HepG2 (cell line): ENCODE measurements around the gene TUBGCP4. TPM values are rescaled to one million over a fixed set of nuclear protein-coding genes. Genes with fewer than 3 reads are reported as not detected.

Source experiments
- AKNA ChIP-seq: sonication (generic); formaldehyde crosslinking; IDR thresholded peaks from 2 replicates; pipeline ENCODE4 v1.4.0; 2020; ENCODE audit warnings: missing genetic modification reagents, borderline replicate concordance
- CENPX ChIP-seq: sonication (generic); formaldehyde crosslinking; IDR thresholded peaks from 2 replicates; pipeline ENCODE4 v1.9.0; 2021; ENCODE audit warnings: mild to moderate bottlenecking, missing genetic modification reagents, moderate library complexity
- GMEB1 ChIP-seq: sonication (generic); formaldehyde crosslinking; IDR thresholded peaks from 2 replicates; pipeline ENCODE4 v1.5.1; 2020; ENCODE audit warnings: missing genetic modification reagents, mild to moderate bottlenecking, borderline replicate concordance
- HNRNPUL1 ChIP-seq: fragments of 200-400 bp; formaldehyde crosslinking; IDR thresholded peaks from 2 replicates; pipeline ENCODE4 v1.6.1; 2017; ENCODE audit warnings: low read depth, mild to moderate bottlenecking, low read length, moderate library complexity
- MATR3 ChIP-seq: sonication (generic); formaldehyde crosslinking; IDR thresholded peaks from 2 replicates; pipeline ENCODE4 v1.4.0; 2020; ENCODE audit warnings: missing genetic modification reagents
- MBD4 ChIP-seq: IDR thresholded peaks from 2 replicates; pipeline ENCODE4 v1.6.1; 2012; ENCODE audit warnings: low read length, inconsistent platforms, borderline replicate concordance
- PHF21A ChIP-seq: sonication (generic); formaldehyde crosslinking; IDR thresholded peaks from 2 replicates; pipeline ENCODE4 v1.5.0; 2020; ENCODE audit warnings: mild to moderate bottlenecking, missing genetic modification reagents
- POLR2G ChIP-seq: fragments of 200-400 bp; formaldehyde crosslinking; IDR thresholded peaks from 2 replicates; pipeline ENCODE4 v1.6.1; 2018; ENCODE audit warnings: mild to moderate bottlenecking, low read depth, low read length, moderate library complexity
- SETDB1 ChIP-seq: sonication (generic); formaldehyde crosslinking; IDR thresholded peaks from 2 replicates; pipeline ENCODE4 v1.5.1; 2020; ENCODE audit warnings: missing genetic modification reagents, mild to moderate bottlenecking, borderline replicate concordance
- TOE1 ChIP-seq: sonication (generic); formaldehyde crosslinking; IDR thresholded peaks from 2 replicates; pipeline ENCODE4 v1.4.0; 2020; ENCODE audit warnings: mild to moderate bottlenecking, missing genetic modification reagents
- ZEB1 ChIP-seq: IDR thresholded peaks from 2 replicates; pipeline ENCODE4 v1.6.1; 2012; ENCODE audit warnings: mild to moderate bottlenecking, low read depth, inconsistent platforms; ENCODE audit not compliant: insufficient replicate concordance
- ZNF143 ChIP-seq: sonication (generic); formaldehyde crosslinking; IDR thresholded peaks from 2 replicates; pipeline ENCODE4 v1.4.0; 2020; ENCODE audit warnings: missing genetic modification reagents
- ZNF20 ChIP-seq: sonication (generic); formaldehyde crosslinking; IDR thresholded peaks from 2 replicates; pipeline ENCODE4 v1.4.0; 2020; ENCODE audit warnings: mild to moderate bottlenecking, moderate library complexity, missing genetic modification reagents
- ZNF232 ChIP-seq: sonication (generic); formaldehyde crosslinking; IDR thresholded peaks from 2 replicates; pipeline ENCODE4 v1.4.0; 2020; ENCODE audit warnings: missing genetic modification reagents, borderline replicate concordance
- ZNF234 ChIP-seq: sonication (generic); formaldehyde crosslinking; conservative IDR thresholded peaks from 2 replicates; pipeline ENCODE4 v1.5.1; 2020; ENCODE audit warnings: mild to moderate bottlenecking, missing genetic modification reagents
- ZNF354B ChIP-seq: sonication (generic); formaldehyde crosslinking; IDR thresholded peaks from 2 replicates; pipeline ENCODE4 v1.8.0; 2022; ENCODE audit warnings: mild to moderate bottlenecking, missing genetic modification reagents
- ZNF382 ChIP-seq: sonication (generic); formaldehyde crosslinking; IDR thresholded peaks from 2 replicates; pipeline ENCODE4 v1.5.0; 2020; ENCODE audit warnings: missing genetic modification reagents, mild to moderate bottlenecking, borderline replicate concordance
- ZNF562 ChIP-seq: sonication (generic); formaldehyde crosslinking; IDR thresholded peaks from 2 replicates; pipeline ENCODE4 v1.8.0; 2022; ENCODE audit warnings: missing genetic modification reagents, borderline replicate concordance
- ZNF7 ChIP-seq: IDR thresholded peaks from 2 replicates; pipeline ENCODE4 v1.6.1; 2016; ENCODE audit warnings: missing biosample characterization, missing genetic modification reagents
- polyA plus RNA-seq, 8 experiments: library from polyadenylated mRNA; depleted of rRNA in 3 of 8; stranded (reverse) in 7 of 8; unstranded in 1 of 8; fragments of >200 nt; fragmentation: Illumina TruSeq in 4 of 8; extraction: Trizol in 4 of 8; gene quantifications; 2 replicates each; pipeline versions ENCODE4 v1.2.1 to v1.2.3, GENCODE V29; 2011 to 2016; ENCODE audit warnings: low read depth in 4 of 8, missing spikeins in 1 of 8, mixed read lengths in 1 of 8; ENCODE audit not compliant: insufficient read depth in 1 of 8
- total RNA-seq, 5 experiments: library from RNA; depleted of rRNA; stranded (reverse); fragments of >200 nt; fragmentation: Illumina TruSeq; extraction: Trizol; gene quantifications; 2 replicates each; pipeline ENCODE4 v1.2.3, GENCODE V29; 2016; ENCODE audit warnings: low read depth in 1 of 5
- TF ChIP-seq, protein P1 (sequence below): sonication (generic); formaldehyde crosslinking; IDR thresholded peaks from 2 replicates; pipeline ENCODE4 v1.4.0; 2020; ENCODE audit warnings: mild to moderate bottlenecking, missing genetic modification reagents
- TF ChIP-seq, protein P2 (sequence below): sonication (generic); formaldehyde crosslinking; IDR thresholded peaks from 2 replicates; pipeline ENCODE4 v1.8.1; 2023; ENCODE audit warnings: mild to moderate bottlenecking, moderate library complexity, missing genetic modification reagents

Gene TUBGCP4
- total and polyA plus RNA-seq, 2 of the 13 experiments (the other 11 are each of a cell fraction or from before 2014, with no cell fraction given): 15.0 to 20.5 TPM

DNA sequence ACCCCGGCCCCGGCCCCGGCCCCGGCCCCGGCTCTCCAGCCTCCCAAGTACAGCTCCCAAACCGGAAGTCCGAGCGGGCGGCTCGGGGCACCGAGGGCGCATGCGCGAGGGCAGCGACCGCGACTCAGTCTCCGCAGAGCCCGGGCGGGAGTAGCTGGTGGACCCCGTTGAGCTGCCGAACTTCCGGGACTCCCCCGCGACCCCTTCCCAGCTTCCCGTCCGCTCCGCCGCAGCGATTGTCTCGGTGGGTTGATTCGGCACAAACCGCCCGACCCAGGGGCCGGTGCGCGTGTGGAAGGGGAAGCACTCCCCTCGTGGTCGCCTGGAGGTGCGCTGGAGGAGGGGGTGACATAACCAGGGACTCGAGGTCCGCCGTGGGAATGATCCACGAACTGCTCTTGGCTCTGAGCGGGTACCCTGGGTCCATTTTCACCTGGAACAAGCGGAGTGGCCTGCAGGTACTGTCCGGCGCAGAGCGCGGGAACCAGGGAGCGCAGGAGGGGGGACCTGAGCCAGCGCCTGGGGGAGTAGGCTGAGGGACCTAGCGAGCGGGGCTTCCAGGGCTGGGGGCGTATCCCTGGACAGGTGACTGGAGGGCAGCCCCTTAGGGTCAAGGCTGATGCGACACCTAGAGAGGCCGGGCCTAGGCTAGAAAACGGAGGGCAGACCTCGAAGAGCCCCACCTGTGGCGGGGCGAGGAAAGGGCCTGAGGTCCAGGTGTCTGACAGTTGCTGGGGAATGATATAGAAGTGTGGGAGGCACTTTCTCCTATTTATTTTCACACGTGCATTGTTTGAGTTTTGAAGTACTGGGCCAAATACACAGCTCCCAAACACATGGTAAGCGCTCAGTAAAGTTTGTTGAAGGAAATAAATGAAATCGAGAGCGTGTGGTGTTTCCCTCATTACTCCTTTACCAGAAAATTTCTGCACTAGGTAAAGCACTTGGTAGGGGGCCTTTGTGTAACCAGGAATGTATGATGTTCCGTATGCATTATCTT is at the start of gene TUBGCP4, which contains the start of gene ZSCAN29 (continued):
- TF ChIP-seq AKNA (CRISPR knock-in tag): no peak
- peak; percentile 41 for TF ChIP-seq ZEB1
- TF ChIP-seq, protein P1, sequence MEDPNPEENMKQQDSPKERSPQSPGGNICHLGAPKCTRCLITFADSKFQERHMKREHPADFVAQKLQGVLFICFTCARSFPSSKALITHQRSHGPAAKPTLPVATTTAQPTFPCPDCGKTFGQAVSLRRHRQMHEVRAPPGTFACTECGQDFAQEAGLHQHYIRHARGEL (CRISPR knock-in tag): peak; percentile 80
- TF ChIP-seq, protein P2, sequence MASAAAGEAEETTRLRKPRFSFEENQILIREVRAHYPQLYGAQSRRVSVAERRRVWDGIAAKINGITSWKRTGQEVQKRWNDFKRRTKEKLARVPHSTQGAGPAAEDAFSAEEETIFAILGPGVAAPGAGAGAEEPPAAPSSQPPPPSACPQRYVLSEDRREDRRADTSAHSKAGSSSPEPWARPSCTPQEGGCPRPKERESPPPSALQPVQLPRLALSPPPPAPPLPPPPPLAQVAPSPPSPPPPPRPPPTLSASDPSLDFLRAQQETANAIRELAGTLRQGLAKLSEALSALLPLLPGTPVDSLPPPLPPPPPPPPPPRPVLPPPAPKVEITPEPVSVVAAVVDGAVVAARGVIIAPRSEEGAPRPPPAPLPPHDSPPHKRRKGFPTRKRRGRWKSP (CRISPR knock-in tag): no peak; the same call in 1 of the 2 replicates
- TF ChIP-seq TOE1 (CRISPR knock-in tag): no peak
- peak; percentile 89 for TF ChIP-seq POLR2G
- TF ChIP-seq MATR3 (CRISPR knock-in tag): no peak
- TF ChIP-seq CENPX (CRISPR knock-in tag): no peak
- TF ChIP-seq ZNF232 (CRISPR knock-in tag): 0 out of 2 replicates have a peak, but pooled peaks have one; percentile 26
- no peak for TF ChIP-seq MBD4
- no peak for TF ChIP-seq ZNF20 (CRISPR knock-in tag)
- TF ChIP-seq ZNF7 (CRISPR knock-in tag): no peak
- TF ChIP-seq ZNF234 (CRISPR knock-in tag): no peak
- no peak for TF ChIP-seq SETDB1 (CRISPR knock-in tag)
- TF ChIP-seq ZNF354B: no peak
- TF ChIP-seq HNRNPUL1: no peak
- TF ChIP-seq ZNF562 (CRISPR knock-in tag): no peak
- TF ChIP-seq ZNF143 (CRISPR knock-in tag): peak; percentile 41; the same call in 1 of the 2 replicates
- TF ChIP-seq PHF21A (CRISPR knock-in tag): peak; percentile 84
- no peak for TF ChIP-seq ZNF382 (CRISPR knock-in tag)
- peak; percentile 48 for TF ChIP-seq GMEB1 (CRISPR knock-in tag)
